Activated CD8-positive, alpha-beta memory T cell treated with anti-CD3 and anti-CD28 coated beads for 24 hours (primary cell): ENCODE results near the gene GNLY.
"Not testable (repeated sequence)": the region's sequence is repeated elsewhere in the genome, so short reads cannot be mapped to it uniquely, and the experiment has no call there.

Experiments used
- DNase-seq: peaks from one replicate; pipeline ENCODE4 v3.0.0-alpha.2; 2020

Gene GNLY

GRCh38 chr2:85665264-85665937, 28.8 kb upstream of the GNLY start:
- no peak for DNase-seq

GRCh38 chr2:85666016-85666415, 28.1 kb upstream of the GNLY start:
- no peak for DNase-seq

GRCh38 chr2:85666435-85667316, 27.5 kb upstream of the GNLY start:
- no peak for DNase-seq

- DNase-seq = no peak
Measured at GRCh38 chr2:85667561-85668008, 26.6 kb upstream of the GNLY start.

GRCh38 chr2:85668009-85668856, 25.9 kb upstream of the GNLY start, which contains the start of gene SFTPB:
TSS of gene SFTPB (minus strand) at chr2:85668199. CDS start at chr2:85668183, 16 bp downstream.
- DNase-seq = no peak

GRCh38 chr2:85668857-85669142, 25.4 kb upstream of the GNLY start:
- DNase-seq = no peak

- DNase-seq = no peak
Measured at GRCh38 chr2:85669549-85669948, 24.6 kb upstream of the GNLY start.

GRCh38 chr2:85670416-85670815, 23.7 kb upstream of the GNLY start:
- DNase-seq = not testable (repeated sequence)

GRCh38 chr2:85672456-85672855, 21.7 kb upstream of the GNLY start:
- DNase-seq = no peak

GRCh38 chr2:85673716-85674375, 20.3 kb upstream of the GNLY start:
- no peak for DNase-seq

- no peak for DNase-seq
Measured at GRCh38 chr2:85674417-85674816, 19.7 kb upstream of the GNLY start.

GRCh38 chr2:85675427-85675826, 18.7 kb upstream of the GNLY start:
- no peak for DNase-seq

GRCh38 chr2:85675866-85676548, 18.2 kb upstream of the GNLY start:
- no peak for DNase-seq

- DNase-seq = no peak
Measured at GRCh38 chr2:85678377-85678776, 15.8 kb upstream of the GNLY start.

GRCh38 chr2:85678794-85679672, 15.1 kb upstream of the GNLY start:
- peak; percentile 92 for DNase-seq

- DNase-seq = no peak
Measured at GRCh38 chr2:85680707-85681371, 13.3 kb upstream of the GNLY start.

- DNase-seq = no peak
Measured at GRCh38 chr2:85681372-85681763, 12.8 kb upstream of the GNLY start.

- no peak for DNase-seq
Measured at GRCh38 chr2:85681776-85682175, 12.4 kb upstream of the GNLY start.

- no peak for DNase-seq
Measured at GRCh38 chr2:85682378-85682777, 11.8 kb upstream of the GNLY start.

GRCh38 chr2:85684380-85684779, 9.8 kb upstream of the GNLY start:
- peak; percentile 13 for DNase-seq

GRCh38 chr2:85684806-85685205, 9.4 kb upstream of the GNLY start:
- peak; percentile 46 for DNase-seq
